Body of pancreas (tissue), 4 donors: ENCODE measurements around the gene BCL2L2.

Source experiments
- POLR2A ChIP-seq, 3 donors: fragments of 450-650 bp; IDR thresholded peaks; one replicate each; pipeline ENCODE4 v1.6.1; 2016; ENCODE audit warnings: antibody characterized with exemption in 3 of 3, mild to moderate bottlenecking in 2 of 3
- TF ChIP-seq, protein P1 (sequence below), 7 experiments: fragments of 450-650 bp in 4 of 7; fragments of 200-600 bp in 3 of 7; sonication (generic) in 3 of 7; IDR thresholded peaks; one replicate each; pipeline ENCODE4 v1.5.1; 2016 to 2019; ENCODE audit warnings: antibody characterized with exemption in 7 of 7

- TF ChIP-seq, protein P1, sequence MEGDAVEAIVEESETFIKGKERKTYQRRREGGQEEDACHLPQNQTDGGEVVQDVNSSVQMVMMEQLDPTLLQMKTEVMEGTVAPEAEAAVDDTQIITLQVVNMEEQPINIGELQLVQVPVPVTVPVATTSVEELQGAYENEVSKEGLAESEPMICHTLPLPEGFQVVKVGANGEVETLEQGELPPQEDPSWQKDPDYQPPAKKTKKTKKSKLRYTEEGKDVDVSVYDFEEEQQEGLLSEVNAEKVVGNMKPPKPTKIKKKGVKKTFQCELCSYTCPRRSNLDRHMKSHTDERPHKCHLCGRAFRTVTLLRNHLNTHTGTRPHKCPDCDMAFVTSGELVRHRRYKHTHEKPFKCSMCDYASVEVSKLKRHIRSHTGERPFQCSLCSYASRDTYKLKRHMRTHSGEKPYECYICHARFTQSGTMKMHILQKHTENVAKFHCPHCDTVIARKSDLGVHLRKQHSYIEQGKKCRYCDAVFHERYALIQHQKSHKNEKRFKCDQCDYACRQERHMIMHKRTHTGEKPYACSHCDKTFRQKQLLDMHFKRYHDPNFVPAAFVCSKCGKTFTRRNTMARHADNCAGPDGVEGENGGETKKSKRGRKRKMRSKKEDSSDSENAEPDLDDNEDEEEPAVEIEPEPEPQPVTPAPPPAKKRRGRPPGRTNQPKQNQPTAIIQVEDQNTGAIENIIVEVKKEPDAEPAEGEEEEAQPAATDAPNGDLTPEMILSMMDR (IDR thresholded peaks at IDR 0.05) = no peak
- no peak for TF ChIP-seq POLR2A (IDR thresholded peaks at IDR 0.05)
Measured at GRCh38 chr14:23348297-23348655, 41.6 kb downstream of the BCL2L2 start.
